Measurements from ENCODE around the gene HOXB8. TPM values are rescaled to one million over a fixed set of nuclear protein-coding genes. Genes with fewer than 3 reads are reported as not detected.
A peak's percentile ranks its signal among the peaks of the same experiment; 100 is the strongest.

Gene HOXB8
- total RNA-seq, 1 experiment from 2014 or later: not detected

DNA sequence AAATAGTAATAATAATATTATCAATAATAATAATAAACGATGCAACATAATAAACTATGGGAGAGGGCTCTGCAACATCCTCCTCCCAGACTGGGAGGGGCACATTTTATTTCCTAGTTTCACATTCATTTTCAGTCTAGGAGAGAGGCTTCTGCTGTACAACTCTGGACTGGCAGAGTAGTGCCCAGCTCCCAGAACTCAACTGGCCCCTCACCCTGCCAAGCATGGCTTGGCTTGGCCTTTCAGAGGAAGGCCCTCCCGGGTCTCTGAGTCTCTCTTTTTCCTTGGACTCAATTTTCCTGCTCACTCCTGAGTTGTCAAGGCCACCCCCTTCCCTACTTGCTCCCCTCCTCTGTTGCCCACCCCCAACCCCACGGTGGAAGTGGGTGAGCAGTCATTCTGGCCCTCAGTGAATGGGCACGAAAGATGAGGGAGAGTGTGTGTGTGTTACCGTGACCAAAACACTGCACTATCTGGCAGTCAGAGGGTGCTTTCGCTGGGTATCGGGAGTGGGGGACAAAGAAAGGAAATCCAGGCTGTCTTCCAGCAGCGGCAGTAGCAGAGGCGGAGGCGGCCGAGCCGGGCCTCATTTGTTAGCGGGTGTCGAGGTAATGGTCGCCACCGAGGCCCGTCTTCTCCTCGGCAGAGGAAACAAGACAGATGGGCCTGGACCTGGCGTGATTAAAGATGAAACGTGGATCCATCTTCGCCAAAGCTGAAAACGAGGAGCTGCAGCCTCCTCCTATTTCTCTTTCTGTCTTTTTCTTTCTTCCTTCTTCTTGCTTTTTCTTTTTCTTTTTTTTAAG, 39.2 kb downstream of the HOXB8 start:
- no peak overlapping the region for H3K27ac ChIP-seq (ENCODE audit: low read length)
- no peaks in the 10 kb centered on the region for H4K20me1 ChIP-seq (ENCODE audit: low read length)
- no peaks in the 10 kb centered on the region for H3K79me2 ChIP-seq (ENCODE audit: low read length)
- peak overlapping the region; percentile 86 for H3K4me2 ChIP-seq (ENCODE audit: low read length)
- TF ChIP-seq EZH2phosphoT487 (IDR thresholded peaks at IDR 0.05; ENCODE audit: borderline replicate concordance, low read length): no peak
- TF ChIP-seq CTCF (conservative IDR thresholded peaks at IDR 0.05; ENCODE audit: low read depth, low read length): no peak
- TF ChIP-seq EZH2 (IDR thresholded peaks at IDR 0.05; ENCODE audit: low read length, unreplicated experiment): no peak
- no peak overlapping the region for H3K9ac ChIP-seq (ENCODE audit: low read length)
- no peak for DNase-seq
- H3K36me3 ChIP-seq (ENCODE audit: low read depth, low read length): no peaks in the 10 kb centered on the region
- no peak for ATAC-seq
- no peaks in the 10 kb centered on the region for H3F3A ChIP-seq (ENCODE audit: low read length, unreplicated experiment)
- H3K27me3 ChIP-seq (ENCODE audit: low read length): no peaks in the 10 kb centered on the region
- ChIA-PET CTCF (interaction anchor here (0.6 kb wide), 1 partner anchor 336 kb away, joined by 5 read pairs; no protein-coding TSS in a partner anchor), POLR2A (ENCODE audit: unreplicated experiment) (interaction anchor here (0.6 kb wide), 1 partner anchor 103 kb away, joined by 3 read pairs; no protein-coding TSS in a partner anchor)
- H3K9me3 ChIP-seq (ENCODE audit: low read length): no peaks in the 10 kb centered on the region
- peaks cover 20% of the 10 kb centered on the region for H3K4me1 ChIP-seq (ENCODE audit: insufficient read depth, low read length)
- peak overlapping the region; percentile 66 for H3K4me3 ChIP-seq (ENCODE audit: low read length)
- intact Hi-C loops (cut with micrococcal nuclease): no loop called here
- BruUV-seq (replicated peaks): no TSS peak
- no peaks in the 10 kb centered on the region for H3K9me2 ChIP-seq (replicated peaks; ENCODE audit: low read length)
- no peak overlapping the region for H2AFZ ChIP-seq (ENCODE audit: low read length)

DNA sequence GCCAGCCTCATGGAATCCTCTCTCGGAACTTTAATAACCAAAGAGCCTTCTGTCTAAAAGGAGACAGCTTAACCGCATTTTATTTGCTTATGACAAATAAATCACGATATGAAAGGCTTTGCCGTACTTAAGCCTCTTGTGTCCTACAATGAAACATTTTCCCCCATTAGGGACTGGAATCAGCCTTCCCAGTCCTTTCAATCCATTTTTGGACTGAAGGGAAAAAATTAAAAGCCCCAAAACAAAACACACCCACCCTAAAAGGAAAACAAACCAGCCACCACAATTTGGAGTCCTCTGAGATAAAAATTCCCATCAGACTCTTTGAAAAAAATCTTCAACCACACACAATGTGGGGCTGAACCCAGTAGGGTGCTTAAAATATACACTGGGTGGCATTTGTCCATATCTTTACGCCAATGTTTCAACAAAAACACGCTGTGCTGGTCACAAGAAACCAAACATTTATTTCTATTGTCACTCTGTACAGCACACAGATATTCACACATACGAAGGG, 40.0 kb downstream of the HOXB8 start:
- ChIA-PET CTCF (interaction anchor here (0.8 kb wide), 1 partner anchor 12 kb away, joined by 4 read pairs; no protein-coding TSS in a partner anchor), POLR2A (ENCODE audit: unreplicated experiment) (interaction anchor here (0.6 kb wide), 1 partner anchor 143 kb away, joined by 4 read pairs; no protein-coding TSS in a partner anchor)
- Histone ChIP-seq H3K4me1 (ENCODE audit: insufficient read depth, low read length) (peaks cover 20% of the 10 kb centered on the region), H3K4me3 (ENCODE audit: low read length) (no peak overlapping the region), H3F3A (ENCODE audit: low read length, unreplicated experiment) (no peaks in the 10 kb centered on the region), H2AFZ (ENCODE audit: low read length) (peak overlapping the region; percentile 22), H3K27me3 (ENCODE audit: low read length) (no peaks in the 10 kb centered on the region), H3K79me2 (ENCODE audit: low read length) (no peaks in the 10 kb centered on the region), H3K9me3 (ENCODE audit: low read length) (no peaks in the 10 kb centered on the region), H3K27ac (ENCODE audit: low read length) (no peak overlapping the region), H3K4me2 (ENCODE audit: low read length) (peak overlapping the region; percentile 51), H3K9me2 (replicated peaks; ENCODE audit: low read length) (no peaks in the 10 kb centered on the region), H4K20me1 (ENCODE audit: low read length) (no peaks in the 10 kb centered on the region), H3K9ac (ENCODE audit: low read length) (no peak overlapping the region), H3K36me3 (ENCODE audit: low read depth, low read length) (no peaks in the 10 kb centered on the region)
- TF ChIP-seq EZH2 (IDR thresholded peaks at IDR 0.05; ENCODE audit: low read length, unreplicated experiment): no peak
- TF ChIP-seq CTCF (conservative IDR thresholded peaks at IDR 0.05; ENCODE audit: low read depth, low read length): no peak
- TF ChIP-seq EZH2phosphoT487 (IDR thresholded peaks at IDR 0.05; ENCODE audit: borderline replicate concordance, low read length): no peak
- BruUV-seq (replicated peaks): no TSS peak
- intact Hi-C loops (cut with micrococcal nuclease): no loop called here
- DNase-seq: peak; percentile 51
- peak; percentile 37 for ATAC-seq

All from PC-3 (cell line).